GM19035 (cell line): ENCODE measurements around the gene NR3C2.

Experiments
- ATAC-seq: cut with Tn5 transposase; IDR thresholded peaks from one replicate; pipeline ENCODE4 v1.9.1; 2021; ENCODE audit not compliant: unreplicated experiment

Gene NR3C2

GRCh38 chr4:148315049-148315448 is 127.2 kb downstream of the NR3C2 start:
- no peak for ATAC-seq

GRCh38 chr4:148312956-148313490 is 129.2 kb downstream of the NR3C2 start:
- ATAC-seq: no peak

GRCh38 chr4:148311526-148311925 is 130.7 kb downstream of the NR3C2 start:
- ATAC-seq: no peak

GRCh38 chr4:148310756-148311155 is 131.5 kb downstream of the NR3C2 start:
- no peak for ATAC-seq

- no peak for ATAC-seq
Measured at GRCh38 chr4:148305751-148306150, 136.5 kb downstream of the NR3C2 start.

GRCh38 chr4:148302416-148302815 is 139.8 kb downstream of the NR3C2 start:
- no peak for ATAC-seq

GRCh38 chr4:148300877-148301276 is 141.3 kb downstream of the NR3C2 start:
- no peak for ATAC-seq

GRCh38 chr4:148299337-148299736 is 142.9 kb downstream of the NR3C2 start:
- no peak for ATAC-seq

GRCh38 chr4:148296498-148296897 is 145.7 kb downstream of the NR3C2 start:
- no peak for ATAC-seq

GRCh38 chr4:148295642-148296041 is 146.6 kb downstream of the NR3C2 start:
- ATAC-seq: no peak

GRCh38 chr4:148293571-148293970 is 148.6 kb downstream of the NR3C2 start:
- no peak for ATAC-seq

GRCh38 chr4:148292686-148293085 is 149.5 kb downstream of the NR3C2 start:
- no peak for ATAC-seq

- no peak for ATAC-seq
Measured at GRCh38 chr4:148289740-148290139, 152.5 kb downstream of the NR3C2 start.

- ATAC-seq: no peak
Measured at GRCh38 chr4:148288448-148288847, 153.8 kb downstream of the NR3C2 start.

GRCh38 chr4:148287111-148287510 is 155.1 kb downstream of the NR3C2 start:
- no peak for ATAC-seq

- ATAC-seq: no peak
Measured at GRCh38 chr4:148286012-148286411, 156.2 kb downstream of the NR3C2 start.

- ATAC-seq: no peak
Measured at GRCh38 chr4:148283665-148284064, 158.5 kb downstream of the NR3C2 start.

- ATAC-seq: no peak
Measured at GRCh38 chr4:148278310-148278709, 163.9 kb downstream of the NR3C2 start.

GRCh38 chr4:148275266-148275665 is 166.9 kb downstream of the NR3C2 start:
- ATAC-seq: no peak

GRCh38 chr4:148273501-148273986 is 168.7 kb downstream of the NR3C2 start:
- ATAC-seq: no peak

- no peak for ATAC-seq
Measured at GRCh38 chr4:148271166-148271565, 171.0 kb downstream of the NR3C2 start.

GRCh38 chr4:148270630-148271029 is 171.6 kb downstream of the NR3C2 start:
- ATAC-seq: no peak

GRCh38 chr4:148268835-148269234 is 173.4 kb downstream of the NR3C2 start:
- ATAC-seq: no peak
